Forelimb muscle (tissue), 1 donor: ENCODE data around the gene TPRKB. TPM values are rescaled to one million over a fixed set of nuclear protein-coding genes. Genes with fewer than 3 reads are reported as not detected.
"Not testable (repeated sequence)": the region's sequence is repeated elsewhere in the genome, so short reads cannot be mapped to it uniquely, and the experiment has no call there.

ENCODE experiments used
- DNase-seq: peaks from one replicate; pipeline ENCODE4 v3.0.0-alpha.2; 2013; ENCODE audit warnings: low read depth
- polyA plus RNA-seq: library from polyadenylated mRNA; unstranded; fragments of 120-200 nt; gene quantifications from one replicate; pipeline ENCODE4 v1.2.1, GENCODE V29; 2013; ENCODE audit not compliant: insufficient read length

TPRKB gene
- polyA plus RNA-seq, 1 donor, result 42.3 TPM

DNA sequence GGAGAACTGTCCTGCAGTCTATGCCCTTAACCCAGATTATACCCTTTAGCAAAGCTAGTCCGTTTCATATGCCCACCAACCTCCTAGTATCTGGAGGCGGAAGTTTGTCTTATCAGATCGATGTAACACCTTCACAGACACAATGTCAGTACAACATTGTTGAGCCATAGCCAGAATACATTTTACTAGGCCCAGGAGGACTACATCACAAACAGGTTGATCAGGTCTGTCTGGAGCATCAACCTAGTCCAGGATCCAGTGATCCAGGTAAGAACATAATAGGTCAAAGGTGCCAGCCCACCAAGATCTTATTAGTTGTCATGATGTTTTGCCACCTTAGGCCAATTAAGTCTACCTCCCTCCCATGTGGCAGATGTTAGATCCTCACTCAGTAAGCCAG lies 2.0 kb upstream of the TPRKB start:
- DNase-seq, result no peak

DNA sequence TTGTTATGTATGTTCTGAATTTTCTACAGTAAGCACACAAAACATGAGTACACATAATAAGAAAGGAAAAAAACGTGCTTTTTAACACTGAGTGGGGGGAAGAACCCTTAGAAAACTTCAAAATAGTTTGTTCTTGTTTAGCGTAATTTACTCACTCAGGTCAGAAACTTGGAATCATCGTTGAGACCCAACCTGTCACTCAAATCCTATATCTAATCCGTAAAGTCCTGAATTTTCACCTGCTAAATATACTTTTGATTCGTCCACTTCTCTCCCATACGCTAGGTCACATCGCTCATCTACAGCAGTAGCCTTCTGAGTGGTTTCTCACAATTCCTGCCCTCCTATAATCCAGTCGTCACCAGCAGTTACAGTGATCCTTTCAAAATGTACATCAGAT lies 767 bp downstream of the TPRKB start:
- no peak for DNase-seq

DNA sequence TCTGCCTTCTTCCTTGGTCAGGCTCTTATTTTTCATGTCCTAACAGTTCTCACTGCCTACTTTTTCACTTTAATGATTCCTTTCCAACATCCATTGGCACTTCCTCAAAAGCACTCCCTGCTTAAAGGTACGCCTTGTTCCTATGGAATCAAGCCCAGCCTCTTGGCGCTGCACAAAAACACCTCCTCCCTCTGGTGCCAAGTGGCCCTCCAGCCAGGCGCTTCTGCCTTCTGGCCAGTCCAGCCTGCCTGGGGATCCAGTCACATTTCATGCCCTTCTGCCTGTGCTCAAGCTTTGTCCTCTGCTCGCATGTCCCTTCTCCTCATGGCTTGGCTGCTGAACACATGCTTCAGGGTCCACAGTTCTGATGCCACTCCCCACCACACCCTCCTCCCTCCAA lies 6.3 kb downstream of the TPRKB start:
- DNase-seq, result no peak

DNA sequence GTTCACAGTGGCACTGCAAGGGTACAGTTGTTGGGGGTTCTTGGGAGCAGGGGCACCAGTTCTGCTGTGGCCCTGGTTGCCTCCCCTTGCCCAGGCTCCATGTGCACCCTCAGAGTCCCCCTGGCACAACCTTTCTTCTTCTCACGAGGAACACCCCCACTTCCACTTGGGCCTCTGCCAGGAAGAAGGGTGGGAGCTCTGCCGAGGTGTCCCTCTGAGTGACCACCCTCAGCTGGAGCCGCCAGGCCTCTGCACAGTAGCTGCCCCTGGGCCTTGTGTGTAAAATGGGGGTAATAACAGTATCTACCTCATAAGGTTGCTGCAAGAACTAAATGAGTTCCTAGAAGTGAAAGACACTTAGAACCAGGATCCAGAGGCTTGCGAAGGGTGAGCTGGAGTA lies 8.4 kb downstream of the TPRKB start:
- no peak for DNase-seq

GRCh38 chr2:73728043-73728442 lies 9.1 kb downstream of the TPRKB start:
- no peak for DNase-seq

DNA sequence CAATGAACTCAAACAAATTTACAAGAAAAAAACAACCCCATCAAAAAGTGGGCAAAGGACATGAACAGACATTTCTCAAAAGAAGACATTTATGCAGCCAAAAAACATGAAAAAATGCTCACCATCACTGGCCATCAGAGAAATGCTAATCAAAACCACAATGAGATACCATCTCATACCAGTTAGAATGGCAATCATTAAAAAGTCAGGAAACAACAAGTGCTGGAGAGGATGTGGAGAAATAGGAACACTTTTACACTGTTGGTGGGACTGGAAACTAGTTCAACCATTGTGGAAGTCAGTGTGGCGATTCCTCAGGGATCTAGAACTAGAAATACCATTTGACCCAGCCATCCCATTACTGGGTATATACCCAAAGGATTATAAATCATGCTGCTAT lies 10.5 kb downstream of the TPRKB start:
- DNase-seq, result not testable (repeated sequence)

DNA sequence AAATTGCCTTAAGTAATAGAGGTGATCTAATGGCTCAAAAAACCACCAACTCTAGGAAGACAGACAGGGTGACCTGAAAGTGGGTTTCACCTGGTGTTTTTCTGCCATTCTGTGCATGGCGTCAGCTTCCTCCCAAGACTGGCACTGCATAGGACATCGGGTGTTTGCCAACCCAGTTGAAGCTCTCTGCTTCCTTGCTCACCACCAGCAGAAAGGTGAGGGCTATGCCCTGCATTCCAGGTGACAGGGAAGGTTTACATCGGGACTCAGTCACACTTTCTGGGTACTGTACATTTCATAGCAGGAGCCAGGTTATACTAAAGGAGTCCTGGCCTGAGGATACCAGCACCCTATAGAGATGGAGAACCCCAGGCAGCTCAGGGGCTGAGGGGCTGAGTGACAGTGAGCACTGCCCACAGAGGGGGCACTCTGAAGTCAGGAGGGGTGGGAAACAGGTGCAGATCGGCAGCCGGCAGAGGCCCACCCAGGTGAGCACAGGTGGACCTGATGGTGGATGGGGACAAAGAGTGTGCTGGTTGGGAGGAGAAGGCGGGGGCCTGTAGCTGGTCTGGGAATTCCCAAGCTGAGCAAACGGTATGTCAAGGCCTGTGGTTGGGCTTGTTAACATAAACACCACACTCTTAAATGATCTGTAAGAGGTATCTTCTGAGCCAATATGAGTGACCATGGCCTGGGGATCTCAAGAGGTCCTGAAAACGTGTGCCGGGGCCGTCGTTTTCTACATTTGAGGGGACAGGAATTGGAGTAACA lies 18.1 kb downstream of the TPRKB start:
- no peak for DNase-seq

- no peak for DNase-seq
Measured at GRCh38 chr2:73718421-73718820, 18.7 kb downstream of the TPRKB start.

DNA sequence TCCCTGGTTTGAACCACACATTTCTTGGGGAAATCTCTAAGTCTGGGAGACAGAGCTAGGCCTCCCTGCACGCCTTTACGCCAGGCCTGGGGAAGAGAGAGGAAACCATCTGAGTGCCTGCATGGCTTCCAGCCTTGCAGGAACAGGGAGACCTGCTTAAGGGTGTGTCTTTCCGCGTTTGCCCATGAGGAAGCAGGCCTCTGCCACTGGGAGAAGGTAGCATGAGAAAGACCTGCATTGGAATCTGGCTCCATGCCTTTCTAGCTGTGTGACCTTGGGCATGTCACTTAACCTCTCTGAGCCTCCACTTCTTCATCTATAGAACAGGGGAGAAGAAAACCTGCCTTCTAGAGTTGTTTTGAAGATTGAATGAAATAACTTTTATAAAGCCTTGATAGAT lies 19.4 kb downstream of the TPRKB start:
- not testable (repeated sequence) for DNase-seq

DNA sequence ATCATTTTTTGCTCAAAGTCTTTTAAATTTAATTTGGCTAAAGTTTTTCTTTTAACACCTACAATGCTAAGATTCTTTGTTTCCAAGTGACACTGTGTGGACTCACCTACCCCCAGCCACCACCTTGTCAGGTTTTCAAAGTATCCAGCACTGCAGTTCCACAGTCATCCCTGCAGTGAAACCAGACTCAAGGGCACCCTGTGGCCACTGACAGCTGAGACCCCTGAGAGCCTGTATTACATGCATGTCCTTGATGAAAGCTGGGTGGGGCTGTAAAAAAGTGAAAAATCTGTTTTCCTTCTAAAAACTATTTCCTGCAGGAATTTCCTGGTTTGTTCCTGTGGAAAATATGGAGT lies 19.9 kb downstream of the TPRKB start:
- DNase-seq, result no peak

DNA sequence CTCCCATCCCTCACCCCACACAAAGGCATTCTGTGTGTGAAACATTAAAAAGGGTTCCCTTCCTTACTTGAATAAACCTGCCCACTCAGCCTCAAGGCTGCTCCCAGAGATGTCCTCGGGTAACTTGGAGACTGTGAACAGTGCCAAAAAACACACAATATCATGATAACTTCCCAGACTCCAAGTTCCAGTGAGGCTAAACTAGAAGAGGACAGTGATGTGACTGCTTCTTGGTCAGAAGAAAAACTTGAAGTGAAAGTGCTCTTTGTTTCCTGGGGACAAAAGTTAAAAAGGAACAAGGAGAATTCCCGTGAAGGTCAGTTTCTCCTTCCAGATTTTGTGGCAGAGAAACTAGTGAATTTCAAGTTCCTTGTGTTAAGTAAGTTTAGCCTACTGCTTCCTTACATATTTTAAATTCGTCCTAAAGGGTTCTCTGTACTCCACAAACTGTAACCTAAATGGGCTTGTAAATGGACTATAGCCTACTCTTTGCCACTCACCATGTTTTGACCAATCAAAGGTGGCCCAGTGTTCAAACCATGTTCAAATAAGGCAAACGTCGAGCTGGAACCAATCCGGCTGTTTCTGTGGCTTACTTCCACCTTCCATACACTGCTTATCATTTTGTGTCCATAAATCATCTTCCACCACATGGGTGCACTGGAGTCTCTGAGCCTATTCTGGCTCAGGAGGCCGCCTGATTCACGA lies 20.4 kb downstream of the TPRKB start:
- no peak for DNase-seq

DNA sequence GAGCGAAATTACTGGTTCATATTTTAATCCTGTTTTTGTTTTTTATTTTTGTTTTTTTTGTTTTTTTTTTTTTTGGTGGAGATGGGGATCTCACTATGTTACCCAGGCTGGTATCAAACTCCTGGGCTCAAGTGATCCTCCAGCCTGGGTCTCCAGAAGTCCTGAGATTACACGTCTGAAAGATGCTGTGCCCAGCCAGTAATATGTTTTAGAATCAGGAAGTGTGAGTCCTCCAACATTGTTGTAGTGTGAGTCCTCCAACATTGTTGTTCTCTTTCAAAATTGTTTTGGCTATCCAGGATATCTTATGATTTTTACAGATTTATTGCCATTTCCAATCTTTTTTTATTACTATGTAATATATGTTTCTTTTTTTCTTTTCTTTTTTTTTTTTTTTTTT lies 23.1 kb downstream of the TPRKB start:
- DNase-seq, result no peak

DNA sequence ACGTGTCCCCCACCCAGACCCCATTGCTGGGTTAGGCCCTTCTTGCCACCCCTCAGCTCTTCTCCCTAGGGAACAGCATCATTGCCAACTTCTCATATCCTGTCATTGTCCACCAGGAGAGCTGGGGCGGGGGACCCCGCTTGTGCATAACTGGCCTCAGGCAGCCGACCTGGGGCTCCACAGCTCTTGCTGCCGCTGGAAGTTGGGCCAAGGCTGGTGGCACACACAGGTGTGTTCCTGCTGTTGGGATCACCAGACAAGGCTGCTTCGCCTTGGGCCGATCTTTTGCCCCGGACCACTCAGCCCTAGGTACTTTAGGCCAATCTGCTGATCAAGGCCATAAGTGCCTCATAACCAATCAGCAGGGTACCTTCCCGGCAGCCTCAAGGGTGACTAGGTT lies 28.6 kb downstream of the TPRKB start:
- no peak for DNase-seq

GRCh38 chr2:73707636-73708035 lies 29.5 kb downstream of the TPRKB start:
- DNase-seq, result no peak

- no peak for DNase-seq
Measured at GRCh38 chr2:73707058-73707457, 30.1 kb downstream of the TPRKB start.

- no peak for DNase-seq
Measured at GRCh38 chr2:73705091-73705490, 32.1 kb downstream of the TPRKB start.

GRCh38 chr2:73704285-73704684 lies 32.9 kb downstream of the TPRKB start:
- no peak for DNase-seq

DNA sequence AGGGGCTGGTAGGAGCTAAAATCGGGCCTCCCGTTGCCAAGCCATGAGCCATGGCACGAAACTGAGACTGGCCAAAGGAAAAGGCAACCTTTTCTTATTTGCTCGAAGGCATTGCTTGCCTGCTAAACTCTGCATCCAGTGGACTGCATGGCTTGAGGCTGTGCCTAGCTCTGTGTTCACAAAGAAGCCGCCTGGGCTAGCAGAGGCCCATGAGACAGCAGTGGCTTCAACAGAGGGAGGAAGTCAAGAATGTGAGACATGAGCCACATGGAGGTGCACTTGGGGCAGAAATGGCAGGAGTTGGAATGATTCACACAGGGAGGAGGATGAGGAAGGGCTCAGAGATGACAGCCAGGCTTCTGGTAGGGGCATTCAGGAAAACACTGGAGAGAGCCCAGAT lies 33.5 kb downstream of the TPRKB start:
- no peak for DNase-seq

GRCh38 chr2:73702852-73703493 lies 34.2 kb downstream of the TPRKB start:
- DNase-seq, result not testable (repeated sequence)

DNA sequence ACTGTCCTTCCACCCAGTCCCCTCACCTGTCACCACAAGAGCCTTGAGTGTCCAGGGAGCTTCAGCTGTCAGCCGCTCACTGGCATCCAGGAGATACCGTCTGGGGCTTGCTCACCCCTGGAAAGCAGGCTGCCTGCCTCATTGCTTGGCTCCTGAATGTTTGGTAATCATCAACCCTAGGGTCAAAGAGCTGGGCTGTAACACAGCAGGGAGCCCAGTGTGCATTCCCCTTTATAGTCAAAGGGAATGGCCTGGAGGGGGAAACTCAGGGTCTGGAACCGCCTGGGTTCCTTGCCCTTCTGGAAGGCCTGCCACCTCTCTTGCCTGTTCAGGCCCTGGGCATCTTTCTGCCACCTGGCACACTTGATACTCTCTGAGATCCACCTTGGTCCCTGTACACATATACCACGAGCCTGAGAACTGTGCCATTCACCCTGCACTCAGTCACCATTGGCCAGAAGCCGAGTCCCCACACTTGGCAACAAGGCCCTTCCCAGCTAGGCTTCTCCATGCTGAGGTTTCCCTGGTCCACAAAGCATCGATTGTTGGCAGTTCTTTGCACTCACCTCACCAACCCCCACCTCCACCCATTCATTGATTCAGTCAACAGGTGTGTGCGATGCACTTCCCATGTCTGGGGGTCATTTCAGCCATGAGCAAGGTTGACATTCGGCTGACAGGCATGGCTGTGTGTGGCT lies 35.0 kb downstream of the TPRKB start:
- no peak for DNase-seq

DNA sequence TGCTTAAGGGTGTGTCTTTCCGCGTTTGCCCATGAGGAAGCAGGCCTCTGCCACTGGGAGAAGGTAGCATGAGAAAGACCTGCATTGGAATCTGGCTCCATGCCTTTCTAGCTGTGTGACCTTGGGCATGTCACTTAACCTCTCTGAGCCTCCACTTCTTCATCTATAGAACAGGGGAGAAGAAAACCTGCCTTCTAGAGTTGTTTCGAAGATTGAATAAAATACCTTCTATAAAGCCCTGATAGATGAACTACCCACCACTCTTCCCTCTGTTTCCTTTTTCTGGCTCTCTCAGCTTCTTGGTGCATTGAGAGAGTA lies 35.7 kb downstream of the TPRKB start:
- DNase-seq, result not testable (repeated sequence)

- DNase-seq, result no peak
Measured at GRCh38 chr2:73700661-73701447, 36.3 kb downstream of the TPRKB start.
